HG03571 (cell line): ENCODE data around the gene HTR3B.
A peak's percentile ranks its signal among the peaks of the same experiment; 100 is the strongest.
"Not testable (repeated sequence)": the region's sequence is repeated elsewhere in the genome, so short reads cannot be mapped to it uniquely, and the experiment has no call there.

ENCODE experiments used
- ATAC-seq: cut with Tn5 transposase; IDR thresholded peaks from one replicate; pipeline ENCODE4 v1.9.1; 2021; ENCODE audit not compliant: unreplicated experiment

Gene HTR3B

GRCh38 chr11:113904379-113905101, at the start of gene HTR3B:
HTR3B (plus strand) TSS chr11:113904796; CDS start chr11:113904934, 138 bp downstream.
- no peak for ATAC-seq

- no peak for ATAC-seq
These were observed 48.8 kb upstream of the HTR3B start for GRCh38 chr11:113855803-113856202.

GRCh38 chr11:113856966-113857759, 47.4 kb upstream of the HTR3B start:
- ATAC-seq: no peak

GRCh38 chr11:113859665-113860064, 44.9 kb upstream of the HTR3B start:
- no peak for ATAC-seq

- no peak for ATAC-seq
These were observed 42.2 kb upstream of the HTR3B start for GRCh38 chr11:113862435-113862834.

- ATAC-seq: no peak
These were observed 40.2 kb upstream of the HTR3B start for GRCh38 chr11:113864410-113864809.

GRCh38 chr11:113865873-113866272, 38.7 kb upstream of the HTR3B start:
- ATAC-seq: no peak

- no peak for ATAC-seq
These were observed 36.6 kb upstream of the HTR3B start for GRCh38 chr11:113867843-113868503.

- ATAC-seq: no peak
These were observed 33.3 kb upstream of the HTR3B start for GRCh38 chr11:113871336-113871735.

- ATAC-seq: no peak
These were observed 31.4 kb upstream of the HTR3B start for GRCh38 chr11:113873236-113873626.

- no peak for ATAC-seq
These were observed 30.5 kb upstream of the HTR3B start for GRCh38 chr11:113874096-113874495.

GRCh38 chr11:113874581-113875233, 29.9 kb upstream of the HTR3B start:
- ATAC-seq: peak; percentile 29

- peak; percentile 85 for ATAC-seq
These were observed 29.1 kb upstream of the HTR3B start, which contains the start of gene USP28 for GRCh38 chr11:113875234-113876073. USP28 (minus strand) TSS chr11:113875572; CDS start chr11:113875501, 71 bp downstream.

- no peak for ATAC-seq
These were observed 28.4 kb upstream of the HTR3B start for GRCh38 chr11:113876074-113876797.

- no peak for ATAC-seq
These were observed 27.6 kb upstream of the HTR3B start for GRCh38 chr11:113876798-113877669.

- ATAC-seq: no peak
These were observed 26.9 kb upstream of the HTR3B start for GRCh38 chr11:113877670-113878055.

GRCh38 chr11:113879446-113879845, 25.1 kb upstream of the HTR3B start:
- not testable (repeated sequence) for ATAC-seq

- ATAC-seq: no peak
These were observed 23.6 kb upstream of the HTR3B start for GRCh38 chr11:113880971-113881370.

GRCh38 chr11:113881856-113882255, 22.7 kb upstream of the HTR3B start:
- no peak for ATAC-seq
